GM10248 (cell line): ENCODE results near the gene PMEPA1.

ENCODE experiments used
- CTCF ChIA-PET: fragments of 300-600 bp; sonication (Branson Sonifier 250); formaldehyde crosslinking; extraction: SDS; loops from one replicate; lab custom pipeline; 2021; ENCODE audit warnings: antibody characterized with exemption; lab: Yijun Ruan, JAX
- POLR2A ChIA-PET: fragments of 350-650 bp; sonication (Branson Sonifier 250); formaldehyde crosslinking; extraction: SDS; loops from one replicate; lab custom pipeline; 2020; ENCODE audit warnings: antibody characterized with exemption; lab: Yijun Ruan, JAX
- DNase-seq: peaks from one replicate; pipeline ENCODE4 v3.0.0; 2012; ENCODE audit errors: extremely low spot score
- CTCF ChIP-seq: IDR thresholded peaks from 2 replicates; pipeline ENCODE4 v1.5.1; 2012; ENCODE audit warnings: mild to moderate bottlenecking, low read depth; ENCODE audit errors: extremely low read depth, missing control alignments, control extremely low read depth

PMEPA1 gene

GRCh38 chr20:57710841-57711240, 1.0 kb upstream of the PMEPA1 start:
- CTCF ChIA-PET = interaction anchor here (0.7 to 2.2 kb wide), 6 partner anchors 9 to 263 kb away, joined by 3 to 9 read pairs (median 4); no protein-coding TSS in a partner anchor

GRCh38 chr20:57708694-57709673, 831 bp downstream of the PMEPA1 start:
- DNase-seq = no peak
- TF ChIP-seq CTCF = no peak
- CTCF ChIA-PET = interaction anchor here (1.1 to 1.8 kb wide), 2 partner anchors 10 to 55 kb away, joined by 3 to 6 read pairs; no protein-coding TSS in a partner anchor
- POLR2A ChIA-PET = no interaction called here

More at GRCh38 chr20:57710841-57711240, 1.0 kb upstream of the PMEPA1 start:
- DNase-seq = no peak
- no peak for TF ChIP-seq CTCF
- POLR2A ChIA-PET = no interaction called here

- ChIA-PET POLR2A (no interaction called here), CTCF (interaction anchor here (1.1 kb wide), 1 partner anchor 54 kb away, joined by 3 read pairs; no protein-coding TSS in a partner anchor)
- no peak for DNase-seq
- no peak for TF ChIP-seq CTCF
Measured at GRCh38 chr20:57707849-57708693, 1.7 kb downstream of the PMEPA1 start.

- ChIA-PET POLR2A (no interaction called here), CTCF (no interaction called here)
- DNase-seq = no peak
- no peak for TF ChIP-seq CTCF
Measured at GRCh38 chr20:57707320-57707719, 2.5 kb downstream of the PMEPA1 start.

- no peak for DNase-seq
- CTCF ChIA-PET = no interaction called here
- no peak for TF ChIP-seq CTCF
- POLR2A ChIA-PET = no interaction called here
Measured at GRCh38 chr20:57705127-57705899, 4.5 kb downstream of the PMEPA1 start.

GRCh38 chr20:57704245-57704644, 5.6 kb downstream of the PMEPA1 start:
- DNase-seq = no peak
- TF ChIP-seq CTCF = no peak
- ChIA-PET CTCF (no interaction called here), POLR2A (no interaction called here)
